HG03280 (cell line): ENCODE measurements around the gene ALG5.

Experiments used
- ATAC-seq: cut with Tn5 transposase; IDR thresholded peaks from one replicate; pipeline ENCODE4 v1.9.1; 2021; ENCODE audit warnings: mild to moderate bottlenecking, moderate library complexity; ENCODE audit not compliant: unreplicated experiment

Gene ALG5

GRCh38 chr13:36979361-36980050, 19.6 kb downstream of the ALG5 start:
- ATAC-seq = no peak

- ATAC-seq = no peak
Measured at GRCh38 chr13:36975172-36975571, 24.0 kb downstream of the ALG5 start.

DNA sequence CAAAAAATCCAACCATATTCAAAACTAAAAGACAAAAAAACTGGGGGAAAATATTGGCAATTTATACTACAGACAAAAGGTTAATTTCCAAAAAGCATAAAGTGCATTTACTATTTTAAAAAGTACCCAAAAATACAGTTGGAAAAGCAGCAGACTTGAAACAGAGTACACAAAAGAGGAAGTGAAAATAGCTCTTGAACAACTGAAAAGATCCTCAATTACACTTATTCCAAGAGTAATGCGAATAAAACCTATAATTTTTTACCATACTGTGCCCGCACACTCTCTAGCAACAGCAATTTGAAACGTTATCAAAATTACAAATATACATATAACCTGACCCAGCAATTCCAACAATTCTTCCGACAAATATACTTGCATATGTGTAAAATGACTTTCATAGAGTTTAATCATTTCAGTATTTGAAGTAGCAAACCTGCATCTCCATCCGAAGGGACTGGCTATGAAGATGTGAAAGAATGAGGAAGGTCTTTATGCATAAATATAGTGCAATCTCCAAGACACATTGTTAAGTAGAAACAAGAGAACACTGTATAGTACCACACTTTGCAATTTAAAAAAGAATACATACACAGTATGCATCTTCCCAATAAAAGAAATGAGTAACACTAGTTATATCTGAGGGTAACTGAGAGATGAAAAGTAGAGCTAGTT, 25.4 kb downstream of the ALG5 start:
- ATAC-seq = peak; percentile 81

GRCh38 chr13:36973009-36973408, 26.1 kb downstream of the ALG5 start:
- no peak for ATAC-seq

DNA sequence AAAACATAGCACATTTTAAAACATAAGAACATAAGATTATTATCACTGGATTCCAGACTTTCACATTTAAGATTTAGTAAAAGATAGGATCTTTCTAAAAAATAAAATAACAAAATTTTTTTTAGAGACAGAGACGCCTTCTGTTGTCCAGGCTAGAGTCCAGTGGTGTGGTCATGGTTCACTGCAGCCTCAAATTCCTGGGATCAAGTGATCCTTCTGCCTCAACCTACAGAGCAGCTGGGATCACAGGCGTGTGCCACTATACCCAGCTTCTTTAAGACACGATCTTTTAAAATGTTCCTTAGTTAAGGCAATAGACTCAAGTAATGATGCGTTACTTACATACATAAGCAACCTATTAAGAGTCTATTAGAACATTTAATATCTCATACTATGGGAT, 32.7 kb downstream of the ALG5 start:
- no peak for ATAC-seq

DNA sequence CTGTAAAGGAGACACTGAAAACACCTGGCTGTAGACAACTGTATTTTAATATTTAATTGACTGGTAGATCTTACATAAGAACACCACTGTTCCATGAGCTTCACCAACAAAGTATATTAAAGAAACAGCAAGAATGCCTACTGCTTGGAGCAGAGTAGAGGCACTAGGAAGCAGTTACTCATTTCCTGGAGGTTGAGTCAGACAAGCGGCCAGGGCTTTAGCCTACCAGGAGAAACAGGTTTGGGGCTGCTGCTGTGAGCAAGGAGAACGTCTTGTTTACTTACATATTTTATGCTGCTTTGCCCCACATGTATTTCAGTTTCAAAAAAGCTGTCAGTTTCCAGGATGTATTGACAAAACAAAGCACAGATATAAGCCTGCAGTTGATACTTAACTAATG, 33.4 kb downstream of the ALG5 start:
- no peak for ATAC-seq

GRCh38 chr13:36959456-36960116, 39.6 kb downstream of the ALG5 start:
- no peak for ATAC-seq

DNA sequence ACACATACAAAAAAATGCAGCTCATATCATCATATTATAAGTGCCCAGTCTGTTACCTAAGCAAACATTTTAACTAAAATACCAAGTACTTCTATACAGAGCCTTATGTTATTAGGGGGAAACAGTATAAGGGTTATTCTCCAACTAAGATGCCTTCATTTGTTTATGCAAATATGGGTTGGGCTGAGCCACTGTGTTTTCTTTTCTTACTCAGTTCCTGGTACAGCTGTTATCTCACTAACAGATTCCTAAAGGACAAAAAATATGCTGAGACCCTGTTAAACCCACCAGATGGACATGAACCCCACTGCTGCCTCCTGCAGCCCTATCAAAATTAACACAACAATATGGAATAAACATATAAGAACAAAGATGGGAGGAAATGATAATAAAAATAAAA, 44.6 kb downstream of the ALG5 start:
- ATAC-seq = no peak

GRCh38 chr13:36950920-36951319, 48.2 kb downstream of the ALG5 start:
- ATAC-seq = no peak

DNA sequence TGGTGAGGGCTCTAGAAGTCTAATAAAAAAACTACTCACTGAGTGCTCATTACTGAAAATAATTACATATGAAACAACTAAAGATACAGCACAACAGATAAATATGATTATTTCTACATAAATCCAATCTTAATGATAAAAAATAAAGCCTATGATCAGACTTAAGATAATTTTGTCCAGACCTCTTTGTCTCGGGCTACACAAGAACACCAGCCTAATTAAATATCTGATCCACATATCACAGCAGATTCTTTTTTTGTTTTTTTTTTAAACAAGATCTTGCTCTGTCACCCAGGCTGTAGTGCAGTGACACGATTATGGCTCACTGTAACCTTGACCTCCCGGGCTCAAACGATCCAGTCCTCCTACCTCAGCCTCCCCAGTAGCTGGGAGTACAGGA, 48.8 kb downstream of the ALG5 start:
- ATAC-seq = no peak

DNA sequence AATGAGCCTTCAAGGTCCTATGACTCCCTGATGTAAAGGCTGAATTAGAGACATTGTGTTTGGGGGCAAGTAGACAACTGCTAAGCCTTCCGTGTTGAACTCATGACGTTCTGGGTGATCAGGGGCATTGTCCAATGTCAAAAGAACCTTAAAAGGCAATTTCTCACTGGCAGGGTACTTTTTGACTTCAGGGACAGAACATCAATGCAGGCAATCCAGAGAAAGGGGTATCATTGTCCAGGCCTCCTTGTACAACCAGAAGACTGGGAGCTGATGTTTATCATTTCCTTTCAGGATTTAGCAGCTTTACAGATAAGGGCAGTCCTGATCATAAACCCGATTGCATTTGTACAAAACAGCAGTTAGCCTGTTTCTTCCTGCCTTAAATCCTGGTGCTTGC, 54.1 kb downstream of the ALG5 start:
- ATAC-seq = no peak

DNA sequence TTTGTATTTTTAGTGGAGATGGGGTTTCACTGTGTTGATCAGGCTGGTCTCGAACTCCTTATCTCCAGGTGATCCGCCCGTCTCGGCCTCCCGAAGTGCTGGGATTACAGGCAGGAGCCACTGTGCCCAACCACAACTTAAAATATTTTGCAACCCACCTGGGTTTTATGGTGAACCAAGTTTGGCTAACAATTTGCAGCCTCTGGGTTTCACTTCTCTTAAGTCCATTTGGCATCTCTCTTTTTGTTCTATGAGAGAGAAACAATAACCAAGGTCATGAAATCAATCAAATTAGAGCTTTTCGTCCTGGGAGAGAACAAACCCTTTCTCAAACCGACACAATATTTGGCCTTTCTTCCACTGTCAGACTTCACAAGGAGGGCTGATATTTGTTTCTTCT, 73.5 kb downstream of the ALG5 start:
- no peak for ATAC-seq

- no peak for ATAC-seq
Measured at GRCh38 chr13:36924001-36924400, 75.1 kb downstream of the ALG5 start.

- no peak for ATAC-seq
Measured at GRCh38 chr13:36921631-36922301, 77.4 kb downstream of the ALG5 start.

DNA sequence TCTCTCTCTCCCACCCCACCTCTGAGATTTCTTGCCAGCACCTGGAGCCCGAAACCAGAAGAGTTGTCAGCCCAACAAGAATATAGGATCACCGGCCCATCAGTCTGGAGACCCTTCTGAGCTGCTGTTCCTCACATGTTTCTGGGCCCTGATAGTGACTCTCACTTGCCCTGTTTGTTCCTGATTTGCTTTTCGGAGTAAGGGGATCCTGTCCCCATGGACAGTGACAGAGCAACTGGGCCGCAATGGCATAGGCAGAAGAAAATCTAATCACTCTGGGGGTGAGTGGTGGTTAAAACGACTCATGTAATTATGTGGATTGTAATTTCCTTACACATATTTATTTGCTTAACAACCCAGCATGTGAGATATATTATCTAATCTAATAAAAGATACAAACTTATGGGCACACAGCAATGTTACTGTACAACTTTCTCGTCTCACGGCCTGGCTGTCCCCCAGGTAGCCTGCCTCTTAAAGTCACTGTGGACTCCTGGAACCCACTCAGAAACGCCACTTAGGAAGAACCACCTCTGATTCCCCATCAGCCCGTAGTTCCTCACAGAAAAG, 78.4 kb downstream of the ALG5 start:
- no peak for ATAC-seq

- ATAC-seq = peak; percentile 65
Measured at GRCh38 chr13:36919833-36920615, 79.1 kb downstream of the ALG5 start, which contains the start of gene SMAD9. TSS of gene SMAD9 (minus strand) at chr13:36920238. CDS start at chr13:36879689, 40,549 bp downstream.

DNA sequence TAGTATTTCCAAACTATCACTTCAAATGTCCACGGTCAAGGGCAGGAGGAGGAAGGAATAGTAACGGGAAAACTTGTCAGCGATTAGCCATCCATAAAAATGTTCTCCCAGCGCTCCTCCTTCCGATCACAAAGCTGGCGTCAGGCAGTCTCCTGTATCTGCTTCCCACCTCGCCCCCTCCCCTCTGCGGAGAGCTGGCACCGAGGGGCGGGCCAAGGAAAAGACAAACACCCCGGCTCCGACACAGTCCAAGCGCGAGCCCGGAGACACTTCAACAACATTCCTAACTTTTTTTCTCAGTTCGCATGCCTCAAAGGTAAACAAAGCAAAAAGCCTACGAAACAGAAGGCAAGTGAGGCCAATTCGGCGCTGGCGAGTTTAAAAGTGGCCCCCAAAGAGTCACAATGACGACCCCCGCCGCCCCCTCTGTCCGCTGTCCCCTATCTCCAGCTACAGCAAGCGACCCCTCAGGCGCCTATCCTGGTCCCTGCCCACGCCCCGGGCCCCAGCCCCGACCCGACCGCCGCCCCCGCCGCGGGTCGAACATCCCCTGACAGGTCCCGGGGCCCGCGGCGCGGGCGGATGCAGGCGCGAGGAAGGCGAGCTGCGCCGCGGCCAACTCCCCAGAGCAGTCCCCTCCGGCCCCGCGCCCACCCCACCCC, 79.8 kb downstream of the ALG5 start:
- ATAC-seq = peak; percentile 16

DNA sequence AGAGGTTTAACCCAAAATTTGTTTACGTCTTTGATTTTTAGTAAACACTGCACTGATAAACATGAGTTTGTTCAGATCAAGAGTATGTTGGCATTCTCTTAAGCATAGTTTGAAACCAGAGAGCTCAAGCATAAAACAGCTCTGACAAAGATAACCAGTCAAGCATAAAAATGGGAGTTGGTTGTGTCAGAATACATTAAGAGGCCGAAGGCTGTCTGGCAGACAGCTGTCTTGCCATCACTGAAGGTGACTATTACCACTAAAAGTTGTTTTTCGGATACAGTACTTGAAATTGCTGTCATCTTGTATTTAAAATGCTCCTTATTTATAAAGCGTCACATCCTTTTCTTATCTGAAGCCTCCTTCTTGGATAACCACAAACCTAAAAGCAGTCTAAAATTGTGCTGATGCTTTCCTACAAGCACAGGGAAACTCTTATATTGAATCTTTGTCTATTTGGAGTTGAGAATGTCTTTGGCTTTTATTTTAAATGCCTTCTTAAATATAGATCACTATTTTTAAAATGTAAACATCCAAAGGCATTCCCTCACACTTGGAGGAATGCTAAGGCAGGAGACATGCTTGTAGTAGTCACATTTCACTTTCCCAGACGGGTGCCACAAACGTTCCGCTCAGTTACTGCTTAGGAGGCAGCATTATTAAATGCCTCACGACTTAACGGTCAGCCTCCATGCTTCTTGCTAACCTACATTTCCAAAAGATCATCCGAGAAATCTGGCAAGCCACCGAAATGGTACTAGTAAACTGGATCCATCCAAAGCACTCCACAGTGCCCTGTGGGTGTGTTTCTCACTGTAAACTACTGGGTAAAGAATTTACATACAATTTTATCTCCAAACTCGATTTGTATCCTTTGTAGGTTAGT, 80.7 kb downstream of the ALG5 start:
- no peak for ATAC-seq

DNA sequence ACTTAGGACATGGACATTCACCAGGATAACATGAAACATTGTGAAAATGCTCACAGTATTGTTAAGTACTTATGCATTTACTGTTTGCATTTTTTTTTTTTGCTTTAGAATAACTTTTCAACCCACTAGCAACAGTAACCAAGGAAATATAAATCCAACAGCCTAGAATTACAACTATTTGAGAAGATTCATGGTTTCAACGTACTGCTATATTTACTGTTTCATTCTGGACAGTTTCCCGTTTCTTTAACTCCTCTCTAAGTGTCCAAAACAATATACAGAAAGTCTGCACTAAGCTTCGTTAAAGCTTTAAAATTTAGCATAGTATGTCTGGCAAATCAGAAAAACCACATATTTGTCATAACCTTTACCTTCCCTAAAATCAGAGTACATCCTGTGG, 81.8 kb downstream of the ALG5 start:
- ATAC-seq = no peak
